GM18511 (cell line): ENCODE measurements around the gene POLR3H.

Source experiments
- ATAC-seq: cut with Tn5 transposase; IDR thresholded peaks from one replicate; pipeline ENCODE4 v1.9.1; 2021; ENCODE audit warnings: mild to moderate bottlenecking, moderate library complexity; ENCODE audit not compliant: unreplicated experiment

Gene POLR3H

DNA sequence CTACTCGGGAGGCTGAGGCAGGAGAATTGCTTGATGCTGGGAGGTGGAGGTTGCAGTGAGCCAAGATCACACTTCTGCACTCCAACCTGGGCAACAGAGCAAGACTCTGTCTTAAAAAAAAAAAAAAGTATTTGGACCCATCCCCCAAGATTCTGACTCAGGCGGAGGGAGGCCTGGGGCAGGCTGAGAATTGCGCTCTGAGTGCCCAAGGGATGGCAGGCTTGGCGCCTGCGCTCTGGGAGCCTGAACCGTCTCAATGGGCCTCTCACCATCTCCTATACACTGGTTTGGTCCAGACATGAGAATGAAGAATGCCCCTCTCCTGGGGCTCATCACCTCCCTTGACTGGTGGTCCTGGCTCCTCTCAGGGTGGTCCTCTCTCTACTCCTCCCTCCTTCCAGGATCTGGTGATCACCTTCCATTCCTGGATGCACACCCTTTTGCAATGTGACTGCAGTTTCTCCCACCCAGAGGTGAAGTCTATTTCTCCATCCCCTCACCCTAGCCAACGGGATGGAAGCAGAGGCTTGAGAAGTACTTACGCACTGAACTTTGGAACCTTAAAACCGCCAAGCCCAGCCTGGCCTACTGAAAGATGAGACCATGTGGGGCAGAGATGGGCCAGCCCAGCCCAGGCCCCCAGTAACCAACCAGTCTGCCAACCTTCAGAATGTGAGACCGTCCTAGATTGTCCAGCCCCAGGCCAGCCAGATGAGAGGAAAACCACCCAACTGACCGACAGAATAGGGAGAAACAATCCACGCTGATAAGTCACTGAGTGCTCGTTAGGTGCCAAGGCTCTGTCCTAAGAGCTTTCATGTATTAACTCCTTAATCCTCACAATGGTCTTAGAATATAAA is 4.9 kb downstream of the POLR3H start:
- no peak for ATAC-seq

DNA sequence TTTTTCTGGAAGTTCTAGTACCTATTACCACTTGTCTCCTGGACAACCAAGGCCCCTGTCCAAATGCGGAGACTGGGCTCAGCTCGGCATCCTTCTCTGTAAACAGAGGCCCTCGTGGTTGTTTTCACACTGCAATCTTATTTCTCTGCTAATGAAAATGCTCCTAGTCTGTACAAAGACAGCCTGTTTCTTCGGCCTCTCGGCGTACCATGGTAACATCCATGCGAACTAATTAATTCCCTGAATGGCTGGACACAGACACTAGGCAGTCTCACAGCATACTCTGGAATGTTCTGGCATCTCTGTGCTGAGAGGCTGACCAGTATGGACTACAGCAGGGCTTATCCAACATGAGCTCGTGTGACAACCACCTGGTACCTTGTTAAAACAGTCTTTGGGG is 5.7 kb downstream of the POLR3H start:
- no peak for ATAC-seq

GRCh38 chr22:41537203-41537602 is 7.1 kb downstream of the POLR3H start:
- ATAC-seq: no peak

- ATAC-seq: no peak
These were observed 9.0 kb downstream of the POLR3H start for GRCh38 chr22:41535244-41535643.

DNA sequence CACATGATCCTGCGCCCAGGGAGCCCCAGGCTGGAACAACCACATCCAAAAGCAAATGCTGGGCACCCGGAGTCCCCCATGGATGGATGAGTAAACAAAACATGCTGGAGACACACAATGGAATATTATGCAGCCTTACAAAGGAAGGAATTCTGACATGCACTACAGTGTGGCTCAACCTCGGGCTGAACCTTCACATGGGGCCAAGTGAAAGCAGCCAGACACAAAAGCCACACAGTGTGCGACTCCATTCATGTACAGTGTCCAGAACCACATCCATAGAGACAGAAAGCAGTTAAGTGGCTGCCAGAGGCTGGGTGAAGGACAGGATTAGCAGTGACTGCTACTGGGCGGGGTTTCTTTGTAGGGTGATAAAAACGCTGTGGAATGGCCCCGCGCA is 10.1 kb downstream of the POLR3H start:
- ATAC-seq: no peak

DNA sequence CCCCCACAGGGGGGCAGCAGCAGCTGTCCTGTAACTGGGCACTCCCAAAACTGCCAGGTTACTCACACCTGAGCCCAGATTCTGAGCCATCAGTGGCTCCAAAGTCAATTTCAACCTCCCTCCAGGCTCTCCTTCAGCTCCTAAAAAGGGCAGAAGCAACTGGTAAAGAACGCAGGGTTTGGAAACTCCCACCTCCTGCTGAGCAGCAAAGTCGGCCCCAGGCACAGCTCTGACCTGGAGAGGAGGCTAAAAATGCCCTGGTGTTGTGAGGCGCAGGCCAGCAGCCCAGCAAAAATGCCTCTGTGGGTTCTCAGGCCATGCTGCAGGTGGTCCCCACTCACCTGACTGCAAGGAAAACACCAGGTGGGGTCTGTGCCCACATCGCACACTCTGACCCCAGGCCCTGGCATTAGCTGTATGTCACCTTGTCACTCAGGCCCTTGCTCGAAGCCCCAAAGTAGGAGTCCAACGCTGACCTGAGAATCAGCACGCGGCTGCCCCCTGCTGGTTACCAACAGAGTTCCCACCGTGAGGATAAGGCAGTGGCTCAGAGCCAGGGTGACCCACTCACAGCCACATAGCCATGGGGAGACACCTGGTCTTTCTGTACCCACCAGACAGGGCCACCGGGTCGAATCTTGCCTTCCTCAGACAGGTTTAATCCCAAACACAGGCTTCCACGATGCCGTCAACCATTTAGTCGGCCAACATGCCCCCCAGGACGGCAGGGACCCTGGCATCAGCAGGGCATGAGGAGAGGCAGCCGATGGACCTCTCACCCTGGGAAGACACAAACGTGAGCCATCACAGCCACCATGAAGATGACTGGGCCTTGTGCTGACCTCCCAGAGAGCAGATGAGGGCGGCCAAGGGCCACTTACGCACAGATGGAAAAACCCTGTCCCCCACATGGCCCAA is 11.1 kb downstream of the POLR3H start:
- no peak for ATAC-seq

DNA sequence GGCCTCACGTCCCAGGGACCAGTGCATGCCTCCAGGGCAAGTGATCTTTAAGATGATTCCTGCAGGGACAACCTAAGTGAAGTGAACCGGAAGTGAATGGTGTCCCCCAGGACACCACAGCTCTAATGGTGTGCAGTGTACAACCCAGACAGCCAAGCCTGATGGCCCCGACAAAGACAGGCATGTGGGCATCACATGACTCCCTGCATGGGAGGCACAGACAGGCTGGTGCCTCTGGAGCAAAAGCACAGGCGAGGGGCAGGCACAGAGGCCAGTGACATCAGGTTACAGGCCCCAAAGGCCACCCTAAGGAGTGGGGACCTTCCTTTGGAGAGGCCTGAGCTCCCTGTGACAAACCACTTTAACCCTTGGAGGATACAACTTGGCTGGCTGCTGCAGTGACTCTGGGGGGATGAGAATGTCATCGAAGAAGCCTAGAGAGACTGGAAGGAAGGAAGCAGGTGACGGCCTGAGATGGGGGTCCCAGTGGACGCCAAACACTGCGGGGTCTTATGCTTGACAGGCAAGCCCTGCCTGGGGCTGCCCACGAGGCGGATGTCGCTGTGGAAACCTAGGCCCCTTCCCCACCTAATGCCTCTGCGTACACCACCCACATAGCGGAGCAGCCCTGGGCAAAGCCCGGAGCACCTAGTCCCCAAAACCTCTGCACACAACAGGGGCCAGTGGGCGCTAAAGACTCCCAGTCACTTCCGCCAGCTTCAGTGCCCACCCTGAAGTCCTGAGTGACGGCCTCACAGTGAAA is 12.4 kb downstream of the POLR3H start:
- ATAC-seq: no peak

- no peak for ATAC-seq
These were observed 13.2 kb downstream of the POLR3H start for GRCh38 chr22:41530890-41531714.

- ATAC-seq: no peak
These were observed 15.2 kb downstream of the POLR3H start for GRCh38 chr22:41528938-41529561.

- ATAC-seq: no peak
These were observed 16.0 kb downstream of the POLR3H start for GRCh38 chr22:41528132-41528766.

- ATAC-seq: no peak
These were observed 17.2 kb downstream of the POLR3H start for GRCh38 chr22:41526830-41527799.

GRCh38 chr22:41526226-41526829 is 17.9 kb downstream of the POLR3H start:
- ATAC-seq: no peak

- ATAC-seq: no peak
These were observed 18.6 kb downstream of the POLR3H start for GRCh38 chr22:41525450-41526225.

- no peak for ATAC-seq
These were observed 19.3 kb downstream of the POLR3H start for GRCh38 chr22:41524809-41525449.

GRCh38 chr22:41524251-41524661 is 20.0 kb downstream of the POLR3H start:
- no peak for ATAC-seq

DNA sequence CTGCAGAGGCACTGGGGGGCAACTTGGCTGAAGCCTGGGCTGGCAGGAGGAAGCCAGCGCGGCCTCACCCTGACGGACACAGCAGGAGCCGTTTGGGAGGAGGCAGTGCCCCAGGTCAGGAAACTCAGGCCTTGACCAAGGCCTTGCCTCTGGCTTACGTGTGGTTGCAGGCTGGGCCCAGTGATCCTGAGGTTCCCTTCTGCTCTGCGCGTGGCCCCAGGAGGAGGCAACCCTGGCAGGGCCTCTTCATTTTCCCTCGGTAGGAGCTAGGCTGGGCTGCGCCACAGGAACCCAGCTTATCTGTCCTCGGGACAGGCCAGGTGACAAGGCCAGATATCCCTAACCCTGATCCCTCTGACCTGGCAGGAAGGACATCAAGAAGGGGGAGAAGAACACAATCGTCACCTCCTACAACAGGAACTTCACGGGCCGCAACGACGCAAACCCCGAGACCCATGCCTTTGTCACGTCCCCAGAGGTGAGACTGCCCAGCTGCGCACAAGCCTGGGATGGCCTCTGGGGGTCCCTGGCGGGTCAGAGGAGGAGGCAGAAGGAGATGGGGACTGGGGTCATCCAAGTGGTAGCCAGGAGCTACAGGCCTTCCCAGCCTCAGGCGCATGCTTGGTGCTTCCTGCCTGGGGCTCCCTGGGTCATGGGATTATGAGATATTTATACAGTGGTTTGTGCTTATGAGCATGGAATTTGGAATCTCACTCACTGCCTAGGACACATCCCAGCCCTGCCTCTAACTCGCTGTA is 20.6 kb downstream of the POLR3H start:
- no peak for ATAC-seq
